HCT116 (cell line): ENCODE results near the gene CCDC57. TPM values are rescaled to one million over a fixed set of nuclear protein-coding genes. Genes with fewer than 3 reads are reported as not detected.

Experiments
- ATAC-seq: fragments of 200-7000 bp; cut with Tn5 transposase; 2 replicates; pipeline ENCODE4 v1.9.1; 2020; ENCODE audit warnings: mild to moderate bottlenecking, moderate library complexity
- BruUV-seq: library from RNA; stranded (reverse); fragments of 400-500 nt; replicated peaks from 2 replicates; lab custom pipeline; 2021; lab: Mats Ljungman, UMichigan
- CTCF ChIA-PET: fragments of 300-600 bp; sonication (Branson Sonifier 250); formaldehyde crosslinking; loops from one replicate; lab custom pipeline; 2021; ENCODE audit warnings: antibody characterized with exemption; lab: Charles Lee
- POLR2A ChIA-PET: fragments of 300-600, 350-600 bp; sonication (Branson Sonifier 250); formaldehyde crosslinking; loops from one replicate; lab custom pipeline; 2021; ENCODE audit warnings: antibody characterized with exemption; lab: Charles Lee
- RAD21 ChIA-PET, 2 experiments: fragments of 300-600 bp; sonication (Branson Sonifier 250); formaldehyde crosslinking; loops; one replicate each; lab custom pipeline; 2023; ENCODE audit warnings: low total read pairs in 2 of 2; ENCODE audit not compliant: uncharacterized antibody in 2 of 2, unreplicated experiment in 2 of 2, low non-redundant PET in 1 of 2; lab: Charles Lee
- DNase-seq: peaks from one replicate; pipeline ENCODE4 v3.0.0-alpha.2; 2010; ENCODE audit warnings: low read depth, low spot score
- H2AFZ ChIP-seq: fragments of 200-600 bp; shearing (Covaris generic), sonication (generic); 2 replicates; pipeline ENCODE4 v1.6.1; 2017; ENCODE audit warnings: low read depth, mixed run types, mixed read lengths, antibody characterized with exemption, low read length; ENCODE audit not compliant: poor library complexity, severe bottlenecking
- H3K27ac ChIP-seq: 2 replicates; pipeline ENCODE4 v1.5.1; 2012; ENCODE audit warnings: low read depth, low read length
- H3K27me3 ChIP-seq: fragments of 200-600 bp; sonication (generic); 2 replicates; pipeline ENCODE4 v1.6.1; 2016; ENCODE audit warnings: mixed run types, low read length, mixed read lengths; ENCODE audit not compliant: insufficient read depth
- H3K36me3 ChIP-seq, 2 experiments: fragments of 200-500 bp in 1 of 2; fragments of 200-600 bp in 1 of 2; sonication (Bioruptor generic) in 1 of 2; sonication (generic) in 1 of 2; 2 replicates each; pipeline versions ENCODE4 v1.5.1 to v1.6.1; 2014 to 2016; ENCODE audit warnings: low read length in 2 of 2, inconsistent platforms in 1 of 2, mixed read lengths in 1 of 2, mixed run types in 1 of 2; ENCODE audit not compliant: insufficient read depth in 2 of 2, control insufficient read depth in 1 of 2
- H3K4me1 ChIP-seq, 2 experiments: fragments of 200-600 bp in 1 of 2; sonication (generic) in 1 of 2; 2 replicates each; pipeline versions ENCODE4 v1.5.1 to v1.6.1; 2012 to 2017; ENCODE audit warnings: low read length in 2 of 2, inconsistent platforms in 1 of 2, mild to moderate bottlenecking in 1 of 2, mixed read lengths in 1 of 2, mixed run types in 1 of 2, moderate library complexity in 1 of 2; ENCODE audit not compliant: insufficient read depth in 2 of 2, control insufficient read depth in 1 of 2
- H3K4me2 ChIP-seq: fragments of 200-600 bp; sonication (generic); 2 replicates; pipeline ENCODE4 v1.6.1; 2017; ENCODE audit warnings: mixed run types, low read length, mixed read lengths
- H3K4me3 ChIP-seq, 2 experiments: fragments of 200-600 bp in 1 of 2; sonication (generic) in 1 of 2; replicated peaks in 1 of 2; 2 replicates each; pipeline ENCODE4 v1.5.1; 2011 to 2016; ENCODE audit warnings: low read length in 2 of 2, control low read depth in 1 of 2, low read depth in 1 of 2, mild to moderate bottlenecking in 1 of 2, mixed read lengths in 1 of 2, mixed run types in 1 of 2
- H3K79me2 ChIP-seq: fragments of 200-600 bp; sonication (generic); 2 replicates; pipeline ENCODE4 v1.6.1; 2017; ENCODE audit warnings: mild to moderate bottlenecking, mixed run types, low read length, moderate library complexity, mixed read lengths; ENCODE audit not compliant: insufficient read depth
- H3K9ac ChIP-seq: fragments of 200-600 bp; sonication (generic); 2 replicates; pipeline ENCODE4 v1.6.1; 2016; ENCODE audit warnings: low read length, mixed read lengths
- H3K9me2 ChIP-seq: fragments of 200-600 bp; sonication (generic), shearing (Covaris generic); 2 replicates; pipeline ENCODE4 v1.6.1; 2017; ENCODE audit warnings: mixed run types, mild to moderate bottlenecking, moderate library complexity; ENCODE audit not compliant: insufficient read depth
- H3K9me3 ChIP-seq, 2 experiments: fragments of 200-500 bp in 1 of 2; fragments of 200-600 bp in 1 of 2; sonication (Bioruptor generic) in 1 of 2; sonication (generic) in 1 of 2; 2 replicates each; pipeline ENCODE4 v1.6.1; 2014 to 2017; ENCODE audit warnings: low read length in 2 of 2, mixed read lengths in 2 of 2, inconsistent platforms in 1 of 2, low read depth in 1 of 2, mild to moderate bottlenecking in 1 of 2, mixed run types in 1 of 2, moderate library complexity in 1 of 2; ENCODE audit not compliant: control insufficient read depth in 1 of 2, insufficient read depth in 1 of 2
- H4K20me1 ChIP-seq: fragments of 200-600 bp; sonication (generic), shearing (Covaris generic); 2 replicates; pipeline ENCODE4 v1.6.1; 2017; ENCODE audit warnings: mixed run types, mild to moderate bottlenecking, moderate library complexity; ENCODE audit not compliant: insufficient read depth
- CBX3 ChIP-seq: IDR thresholded peaks from 2 replicates; pipeline ENCODE4 v1.6.1; 2012; ENCODE audit warnings: low read depth
- CEBPB ChIP-seq: IDR thresholded peaks from 2 replicates; pipeline ENCODE4 v1.6.1; 2012; ENCODE audit warnings: low read depth
- EGR1 ChIP-seq: IDR thresholded peaks from 2 replicates; pipeline ENCODE4 v1.6.1; 2012; ENCODE audit warnings: low read depth
- RAD21 ChIP-seq: IDR thresholded peaks from 2 replicates; pipeline ENCODE4 v1.6.1; 2012; ENCODE audit warnings: low read depth, mild to moderate bottlenecking
- SP1 ChIP-seq: IDR thresholded peaks from 2 replicates; pipeline ENCODE4 v1.6.1; 2012; ENCODE audit warnings: low read depth
- YY1 ChIP-seq: IDR thresholded peaks from 2 replicates; pipeline ENCODE4 v1.6.1; 2011; ENCODE audit warnings: low read length, low read depth, moderate library complexity, mild to moderate bottlenecking; ENCODE audit not compliant: insufficient replicate concordance; ENCODE audit errors: extremely low read depth
- ZFX ChIP-seq: fragments of 450-650 bp; IDR thresholded peaks from 2 replicates; pipeline ENCODE4 v1.6.1; 2017
- ZNF274 ChIP-seq: fragments of 200-500 bp; sonication (Bioruptor generic); IDR thresholded peaks from 2 replicates; pipeline ENCODE4 v1.6.1; 2014; ENCODE audit warnings: mild to moderate bottlenecking, low read depth, low read length, inconsistent platforms
- intact Hi-C: fragments of 100-400 bp; cut with micrococcal nuclease; formaldehyde crosslinking; loops from 2 replicates; pipeline ENCODE4 v1.10.0; 2022
- total RNA-seq: library from RNA; stranded (reverse); gene quantifications from one replicate; pipeline ENCODE4 v1.2.1, GENCODE V29; 2021; ENCODE audit not compliant: unreplicated experiment
- TF ChIP-seq, protein P1 (sequence below): IDR thresholded peaks from 2 replicates; pipeline ENCODE4 v1.6.1; 2011; ENCODE audit warnings: mild to moderate bottlenecking, low read length, moderate library complexity; ENCODE audit not compliant: insufficient replicate concordance; ENCODE audit errors: extremely low read depth
- TF ChIP-seq, protein P2 (sequence below): IDR thresholded peaks from 2 replicates; pipeline ENCODE4 v1.6.1; 2012; ENCODE audit warnings: low read depth
- TF ChIP-seq, protein P3 (sequence below): IDR thresholded peaks from 2 replicates; pipeline ENCODE4 v1.6.1; 2012
- TF ChIP-seq, protein P4 (sequence below), 3 experiments: fragments of 200-600 bp in 1 of 3; sonication (generic) in 1 of 3; IDR thresholded peaks in 2 of 3; conservative IDR thresholded peaks in 1 of 3; 2 replicates each; pipeline ENCODE4 v1.5.1; 2012 to 2017; ENCODE audit warnings: low read depth in 2 of 3, low read length in 2 of 3, antibody characterized with exemption in 1 of 3, borderline replicate concordance in 1 of 3, control low read depth in 1 of 3, mild to moderate bottlenecking in 1 of 3, mixed read lengths in 1 of 3, mixed run types in 1 of 3, moderate library complexity in 1 of 3; ENCODE audit not compliant: insufficient read depth in 1 of 3
- TF ChIP-seq, protein P5 (sequence below): IDR thresholded peaks from 2 replicates; pipeline ENCODE4 v1.6.1; 2012

The CCDC57 gene
- total RNA-seq, 1 experiment from 2014 or later, result 143 TPM

DNA sequence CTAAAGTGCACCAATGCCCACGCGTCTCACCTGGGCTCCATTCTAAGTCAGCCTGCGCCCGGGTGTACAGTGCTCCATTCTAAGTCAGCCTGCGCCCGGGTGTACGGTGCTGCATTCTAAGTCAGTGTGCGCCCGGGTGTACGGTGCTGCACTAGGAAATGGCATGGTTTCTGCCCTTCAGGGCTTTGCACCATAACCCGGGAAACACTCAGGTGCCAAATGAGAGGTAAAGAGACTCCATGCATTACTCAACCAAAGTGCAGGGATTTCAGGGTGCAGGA lies 85.4 kb downstream of the CCDC57 start (continued):
- TF ChIP-seq SP1 (no peak), RAD21 (no peak)

DNA sequence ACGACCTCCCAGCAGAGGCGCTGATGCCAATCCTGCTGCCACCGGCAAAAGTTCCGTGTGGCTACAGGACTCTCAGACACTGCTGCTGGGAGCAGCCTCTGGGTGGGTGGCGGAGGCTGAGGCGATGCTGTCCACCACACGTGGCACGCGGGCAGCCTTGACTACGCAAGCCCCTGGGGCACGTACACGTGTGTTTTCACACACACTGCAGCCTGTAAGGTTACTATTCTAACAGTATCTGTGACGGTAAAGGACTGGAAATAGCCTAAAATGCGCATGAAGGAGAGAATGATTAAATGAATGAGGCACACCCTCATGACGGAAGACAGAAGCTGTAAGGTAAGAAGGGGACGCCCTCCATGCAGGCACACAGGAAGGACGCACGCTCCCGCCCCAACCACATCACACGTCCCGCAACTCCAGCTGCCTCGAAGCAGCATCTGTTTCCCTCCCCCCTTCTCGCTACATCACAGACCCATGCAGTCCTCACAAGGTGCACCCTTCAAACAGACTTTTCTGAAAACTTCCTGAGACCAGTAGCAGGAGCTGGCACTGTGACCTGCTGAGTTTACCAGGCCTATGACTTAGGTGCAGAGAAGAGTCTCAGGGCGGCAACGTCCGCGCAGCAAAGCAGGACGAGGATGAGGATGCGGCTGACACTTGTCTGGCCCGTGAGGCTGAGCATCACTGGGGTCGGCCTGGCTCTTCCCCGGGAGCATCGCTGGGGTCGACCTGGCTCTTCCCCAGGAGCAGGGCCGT lies 85.9 kb downstream of the CCDC57 start:
- DNase-seq (no peak), ATAC-seq (no peak)
- Histone ChIP-seq H3K4me3 (no peak overlapping the region), H3K4me2 (no peak overlapping the region), H3K9me3 (no peaks in the 10 kb centered on the region), H2AFZ (no peak overlapping the region), H3K27me3 (no peaks in the 10 kb centered on the region), H3K4me1 (no peaks in the 10 kb centered on the region), H3K27ac (no peak overlapping the region), H3K36me3 (no peaks in the 10 kb centered on the region), H3K79me2 (no peaks in the 10 kb centered on the region), H4K20me1 (no peaks in the 10 kb centered on the region), H3K9me2 (no peaks in the 10 kb centered on the region), H3K9ac (no peak overlapping the region)
- ChIA-PET POLR2A (no interaction called here), RAD21 (no interaction called here), CTCF (no interaction called here)
- BruUV-seq, result no TSS peak
- TF ChIP-seq SP1, result no peak
- TF ChIP-seq, protein P1, sequence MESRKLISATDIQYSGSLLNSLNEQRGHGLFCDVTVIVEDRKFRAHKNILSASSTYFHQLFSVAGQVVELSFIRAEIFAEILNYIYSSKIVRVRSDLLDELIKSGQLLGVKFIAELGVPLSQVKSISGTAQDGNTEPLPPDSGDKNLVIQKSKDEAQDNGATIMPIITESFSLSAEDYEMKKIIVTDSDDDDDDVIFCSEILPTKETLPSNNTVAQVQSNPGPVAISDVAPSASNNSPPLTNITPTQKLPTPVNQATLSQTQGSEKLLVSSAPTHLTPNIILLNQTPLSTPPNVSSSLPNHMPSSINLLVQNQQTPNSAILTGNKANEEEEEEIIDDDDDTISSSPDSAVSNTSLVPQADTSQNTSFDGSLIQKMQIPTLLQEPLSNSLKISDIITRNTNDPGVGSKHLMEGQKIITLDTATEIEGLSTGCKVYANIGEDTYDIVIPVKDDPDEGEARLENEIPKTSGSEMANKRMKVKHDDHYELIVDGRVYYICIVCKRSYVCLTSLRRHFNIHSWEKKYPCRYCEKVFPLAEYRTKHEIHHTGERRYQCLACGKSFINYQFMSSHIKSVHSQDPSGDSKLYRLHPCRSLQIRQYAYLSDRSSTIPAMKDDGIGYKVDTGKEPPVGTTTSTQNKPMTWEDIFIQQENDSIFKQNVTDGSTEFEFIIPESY, result no peak
- TF ChIP-seq CBX3, result no peak
- no peak for TF ChIP-seq ZFX
- TF ChIP-seq YY1, result no peak
- TF ChIP-seq CEBPB, result no peak
- no peak for TF ChIP-seq ZNF274
- TF ChIP-seq, protein P2, sequence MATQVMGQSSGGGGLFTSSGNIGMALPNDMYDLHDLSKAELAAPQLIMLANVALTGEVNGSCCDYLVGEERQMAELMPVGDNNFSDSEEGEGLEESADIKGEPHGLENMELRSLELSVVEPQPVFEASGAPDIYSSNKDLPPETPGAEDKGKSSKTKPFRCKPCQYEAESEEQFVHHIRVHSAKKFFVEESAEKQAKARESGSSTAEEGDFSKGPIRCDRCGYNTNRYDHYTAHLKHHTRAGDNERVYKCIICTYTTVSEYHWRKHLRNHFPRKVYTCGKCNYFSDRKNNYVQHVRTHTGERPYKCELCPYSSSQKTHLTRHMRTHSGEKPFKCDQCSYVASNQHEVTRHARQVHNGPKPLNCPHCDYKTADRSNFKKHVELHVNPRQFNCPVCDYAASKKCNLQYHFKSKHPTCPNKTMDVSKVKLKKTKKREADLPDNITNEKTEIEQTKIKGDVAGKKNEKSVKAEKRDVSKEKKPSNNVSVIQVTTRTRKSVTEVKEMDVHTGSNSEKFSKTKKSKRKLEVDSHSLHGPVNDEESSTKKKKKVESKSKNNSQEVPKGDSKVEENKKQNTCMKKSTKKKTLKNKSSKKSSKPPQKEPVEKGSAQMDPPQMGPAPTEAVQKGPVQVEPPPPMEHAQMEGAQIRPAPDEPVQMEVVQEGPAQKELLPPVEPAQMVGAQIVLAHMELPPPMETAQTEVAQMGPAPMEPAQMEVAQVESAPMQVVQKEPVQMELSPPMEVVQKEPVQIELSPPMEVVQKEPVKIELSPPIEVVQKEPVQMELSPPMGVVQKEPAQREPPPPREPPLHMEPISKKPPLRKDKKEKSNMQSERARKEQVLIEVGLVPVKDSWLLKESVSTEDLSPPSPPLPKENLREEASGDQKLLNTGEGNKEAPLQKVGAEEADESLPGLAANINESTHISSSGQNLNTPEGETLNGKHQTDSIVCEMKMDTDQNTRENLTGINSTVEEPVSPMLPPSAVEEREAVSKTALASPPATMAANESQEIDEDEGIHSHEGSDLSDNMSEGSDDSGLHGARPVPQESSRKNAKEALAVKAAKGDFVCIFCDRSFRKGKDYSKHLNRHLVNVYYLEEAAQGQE, result no peak
- TF ChIP-seq, protein P3, sequence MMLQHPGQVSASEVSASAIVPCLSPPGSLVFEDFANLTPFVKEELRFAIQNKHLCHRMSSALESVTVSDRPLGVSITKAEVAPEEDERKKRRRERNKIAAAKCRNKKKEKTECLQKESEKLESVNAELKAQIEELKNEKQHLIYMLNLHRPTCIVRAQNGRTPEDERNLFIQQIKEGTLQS, result no peak
- no peak for TF ChIP-seq EGR1
- TF ChIP-seq, protein P4, sequence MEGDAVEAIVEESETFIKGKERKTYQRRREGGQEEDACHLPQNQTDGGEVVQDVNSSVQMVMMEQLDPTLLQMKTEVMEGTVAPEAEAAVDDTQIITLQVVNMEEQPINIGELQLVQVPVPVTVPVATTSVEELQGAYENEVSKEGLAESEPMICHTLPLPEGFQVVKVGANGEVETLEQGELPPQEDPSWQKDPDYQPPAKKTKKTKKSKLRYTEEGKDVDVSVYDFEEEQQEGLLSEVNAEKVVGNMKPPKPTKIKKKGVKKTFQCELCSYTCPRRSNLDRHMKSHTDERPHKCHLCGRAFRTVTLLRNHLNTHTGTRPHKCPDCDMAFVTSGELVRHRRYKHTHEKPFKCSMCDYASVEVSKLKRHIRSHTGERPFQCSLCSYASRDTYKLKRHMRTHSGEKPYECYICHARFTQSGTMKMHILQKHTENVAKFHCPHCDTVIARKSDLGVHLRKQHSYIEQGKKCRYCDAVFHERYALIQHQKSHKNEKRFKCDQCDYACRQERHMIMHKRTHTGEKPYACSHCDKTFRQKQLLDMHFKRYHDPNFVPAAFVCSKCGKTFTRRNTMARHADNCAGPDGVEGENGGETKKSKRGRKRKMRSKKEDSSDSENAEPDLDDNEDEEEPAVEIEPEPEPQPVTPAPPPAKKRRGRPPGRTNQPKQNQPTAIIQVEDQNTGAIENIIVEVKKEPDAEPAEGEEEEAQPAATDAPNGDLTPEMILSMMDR (IDR thresholded peaks at IDR 0.05 in 2 of 3, conservative IDR thresholded peaks at IDR 0.05 in 1 of 3; ENCODE audit: borderline replicate concordance in 1 of 3, insufficient read depth in 1 of 3, low read depth in 2 of 3, low read length in 2 of 3), result no peak
- TF ChIP-seq, protein P5, sequence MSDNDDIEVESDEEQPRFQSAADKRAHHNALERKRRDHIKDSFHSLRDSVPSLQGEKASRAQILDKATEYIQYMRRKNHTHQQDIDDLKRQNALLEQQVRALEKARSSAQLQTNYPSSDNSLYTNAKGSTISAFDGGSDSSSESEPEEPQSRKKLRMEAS, result no peak
- intact Hi-C loops, result no loop called here
